Gastroesophageal sphincter (tissue), 4 donors: ENCODE measurements around the gene C1orf174. TPM values are rescaled to one million over a fixed set of nuclear protein-coding genes. Genes with fewer than 3 reads are reported as not detected.

Experiments used
- ATAC-seq: fragments of 150-250 bp; one replicate; pipeline ENCODE4 v1.9.1; 2016; ENCODE audit warnings: mild to moderate bottlenecking, moderate library complexity
- H3K27ac ChIP-seq, 4 donors: fragments of 200-600 bp; sonication (generic) in 3 of 4; 1 replicate in 3 of 4; 2 replicates in 1 of 4; pipeline ENCODE4 v1.5.1; 2016 to 2019
- H3K27me3 ChIP-seq: fragments of 200-600 bp; sonication (generic); one replicate; pipeline ENCODE4 v1.5.1; 2019
- H3K36me3 ChIP-seq, 2 donors: fragments of 200-600 bp; sonication (generic); one replicate each; pipeline ENCODE4 v1.5.1; 2019; ENCODE audit warnings: control low read depth in 1 of 2
- H3K4me1 ChIP-seq, 3 donors: fragments of 200-600 bp; sonication (generic); 1 replicate in 2 of 3; 2 replicates in 1 of 3; pipeline ENCODE4 v1.5.1; 2016 to 2019; ENCODE audit warnings: control low read depth in 2 of 3
- H3K4me3 ChIP-seq, 2 donors: fragments of 200-600 bp; sonication (generic); one replicate each; pipeline ENCODE4 v1.5.1; 2019; ENCODE audit warnings: mild to moderate bottlenecking in 1 of 2, moderate library complexity in 1 of 2
- H3K9me3 ChIP-seq, 3 donors: fragments of 200-600 bp; sonication (generic); one replicate each; pipeline ENCODE4 v1.5.1; 2017 to 2019; ENCODE audit warnings: control low read depth in 2 of 3
- CTCF ChIP-seq, 4 experiments: fragments of 200-600 bp in 2 of 4; fragments of 450-650 bp in 2 of 4; sonication (generic) in 1 of 4; IDR thresholded peaks; one replicate each; pipeline ENCODE4 v1.5.1; 2017 to 2019; ENCODE audit warnings: antibody characterized with exemption in 4 of 4, mild to moderate bottlenecking in 2 of 4, moderate library complexity in 2 of 4
- EP300 ChIP-seq: sonication (generic); formaldehyde crosslinking; IDR thresholded peaks from one replicate; pipeline ENCODE4 v1.6.1; 2017; ENCODE audit warnings: antibody characterized with exemption, mild to moderate bottlenecking
- POLR2A ChIP-seq, 2 donors: fragments of 450-650 bp; IDR thresholded peaks; one replicate each; pipeline ENCODE4 v1.6.1; 2017; ENCODE audit warnings: antibody characterized with exemption in 2 of 2, mild to moderate bottlenecking in 2 of 2, moderate library complexity in 1 of 2
- POLR2AphosphoS5 ChIP-seq: sonication (generic); formaldehyde crosslinking; IDR thresholded peaks from one replicate; pipeline ENCODE4 v1.6.1; 2017; ENCODE audit warnings: antibody characterized with exemption
- WGBS, 2 donors: methylation state at CpG; one replicate each; pipeline ENCODE4 v1.1.5; 2018; ENCODE audit warnings: low coverage in 1 of 2; 5-methylcytosine and 5-hydroxymethylcytosine counted together
- total RNA-seq, 4 donors: library from RNA; depleted of rRNA; stranded (reverse); fragments of >200 nt; gene quantifications; one replicate each; pipeline ENCODE4 v1.1.0, GENCODE V29; 2016

C1orf174 gene
- total RNA-seq, 4 donors from 2014 or later = 16.4 to 35.3 (median 26.7) TPM

GRCh38 chr1:3940754-3941345, 40.8 kb upstream of the C1orf174 start:
- Histone ChIP-seq H3K4me3 (no peak overlapping the region), H3K27ac (no peak overlapping the region), H3K27me3 (peaks cover 79% of the 10 kb centered on the region), H3K36me3 (no peaks in the 10 kb centered on the region), H3K9me3 (peaks cover 0 to 20% (median 0%) of the 10 kb centered on the region in 3 donors), H3K4me1 (no peaks in the 10 kb centered on the region)
- WGBS, 2 donors = 11 to 29% methylated on average over 4 to 12 of the region's 12 CpGs
- no peak for ATAC-seq
- TF ChIP-seq POLR2AphosphoS5 (no peak), POLR2A (IDR thresholded peaks at IDR 0.05) (no peak), CTCF (IDR thresholded peaks at IDR 0.05) (no peak), EP300 (no peak)

GRCh38 chr1:3940081-3940753, 40.1 kb upstream of the C1orf174 start:
- 21 to 67% methylated on average over 8 of the region's 15 CpGs for WGBS, 2 donors
- Histone ChIP-seq H3K27ac (no peak overlapping the region), H3K36me3 (no peaks in the 10 kb centered on the region), H3K4me1 (no peaks in the 10 kb centered on the region), H3K4me3 (no peak overlapping the region), H3K9me3 (peaks cover 0 to 24% (median 0%) of the 10 kb centered on the region in 3 donors), H3K27me3 (peaks cover 79% of the 10 kb centered on the region)
- TF ChIP-seq POLR2AphosphoS5 (no peak), CTCF (IDR thresholded peaks at IDR 0.05) (no peak), EP300 (no peak), POLR2A (IDR thresholded peaks at IDR 0.05) (no peak)
- no peak for ATAC-seq

- 60 to 85% methylated on average over 1 to 8 of the region's 12 CpGs for WGBS, 2 donors
- peaks cover 0 to 31% (median 0%) of the 10 kb centered on the region in 3 donors for H3K9me3 ChIP-seq
- H3K36me3 ChIP-seq = no peaks in the 10 kb centered on the region
- TF ChIP-seq POLR2AphosphoS5 (no peak), CTCF (IDR thresholded peaks at IDR 0.05) (no peak), EP300 (no peak), POLR2A (IDR thresholded peaks at IDR 0.05) (no peak)
- H3K4me3 ChIP-seq = no peak overlapping the region
- no peak for ATAC-seq
- H3K27ac ChIP-seq = no peak overlapping the region
- H3K27me3 ChIP-seq = peaks cover 75% of the 10 kb centered on the region
- no peaks in the 10 kb centered on the region for H3K4me1 ChIP-seq
Observed at GRCh38 chr1:3939242-3940080, 39.4 kb upstream of the C1orf174 start.

GRCh38 chr1:3932156-3932919, 32.3 kb upstream of the C1orf174 start:
- 48 to 73% methylated on average over 5 of the region's 21 CpGs for WGBS, 2 donors
- no peaks in the 10 kb centered on the region for H3K36me3 ChIP-seq
- peaks cover 54% of the 10 kb centered on the region for H3K27me3 ChIP-seq
- H3K4me3 ChIP-seq = no peak overlapping the region
- no peak for TF ChIP-seq POLR2AphosphoS5
- no peak for TF ChIP-seq CTCF (IDR thresholded peaks at IDR 0.05)
- TF ChIP-seq EP300 = no peak
- no peak for TF ChIP-seq POLR2A (IDR thresholded peaks at IDR 0.05)
- ATAC-seq = no peak
- no peak overlapping the region for H3K27ac ChIP-seq
- no peaks in the 10 kb centered on the region for H3K4me1 ChIP-seq
- H3K9me3 ChIP-seq = peaks cover 0 to 27% (median 0%) of the 10 kb centered on the region in 3 donors
